GM23338 (cell line): ENCODE data around the gene RBMXL3. TPM values are rescaled to one million over a fixed set of nuclear protein-coding genes. Genes with fewer than 3 reads are reported as not detected.

Experiments
- ATAC-seq: fragments of 200-7000 bp; cut with Tn5 transposase; 3 replicates; pipeline ENCODE4 v1.9.1; 2020
- DNase-seq: peaks from one replicate; pipeline ENCODE4 v3.0.0-alpha.2; 2015; ENCODE audit warnings: low spot score
- H2AFZ ChIP-seq: fragments of 200-600 bp; sonication (generic); 2 replicates; pipeline ENCODE4 v1.8.0; 2016; ENCODE audit warnings: antibody characterized with exemption, mild to moderate bottlenecking, moderate library complexity
- H3F3A ChIP-seq: fragments of 200-600 bp; sonication (generic); replicated peaks from 2 replicates; pipeline ENCODE4 v1.8.0; 2017; ENCODE audit warnings: antibody characterized with exemption, mixed run types, low read depth
- H3K27ac ChIP-seq: fragments of 200-600 bp; sonication (generic); 2 replicates; pipeline ENCODE4 v1.6.1; 2016; ENCODE audit warnings: low read depth
- H3K27me3 ChIP-seq: fragments of 200-600 bp; sonication (generic); 2 replicates; pipeline ENCODE4 v1.8.0; 2016; ENCODE audit warnings: mild to moderate bottlenecking, mixed run types, moderate library complexity; ENCODE audit not compliant: insufficient read depth
- H3K36me3 ChIP-seq: fragments of 200-600 bp; sonication (generic); 2 replicates; pipeline ENCODE4 v1.8.0; 2016; ENCODE audit warnings: mild to moderate bottlenecking; ENCODE audit not compliant: insufficient read depth
- H3K4me1 ChIP-seq: fragments of 200-600 bp; sonication (generic); 2 replicates; pipeline ENCODE4 v1.8.0; 2016; ENCODE audit warnings: mild to moderate bottlenecking, moderate library complexity; ENCODE audit not compliant: insufficient read depth
- H3K4me2 ChIP-seq: fragments of 200-600 bp; sonication (generic); 2 replicates; pipeline ENCODE4 v1.7.1; 2017; ENCODE audit warnings: mixed run types
- H3K4me3 ChIP-seq: fragments of 200-600 bp; sonication (generic); 2 replicates; pipeline ENCODE4 v1.6.1; 2016; ENCODE audit warnings: mixed run types
- H3K79me2 ChIP-seq: fragments of 200-600 bp; sonication (generic); replicated peaks from 2 replicates; pipeline ENCODE4 v1.8.0; 2017; ENCODE audit warnings: mild to moderate bottlenecking; ENCODE audit not compliant: insufficient read depth
- H3K9me2 ChIP-seq: fragments of 200-600 bp; sonication (generic); 2 replicates; pipeline ENCODE4 v1.8.0; 2017; ENCODE audit not compliant: insufficient read depth
- H4K20me1 ChIP-seq: fragments of 200-600 bp; sonication (generic); replicated peaks from 2 replicates; pipeline ENCODE4 v1.8.0; 2017; ENCODE audit warnings: mild to moderate bottlenecking; ENCODE audit not compliant: insufficient read depth
- H3K27ac Mint-ChIP-seq: 2 replicates; pipeline ENCODE4 v1.8.0; 2020; ENCODE audit warnings: inconsistent platforms, mild to moderate bottlenecking, moderate library complexity, mixed read lengths
- H3K27me3 Mint-ChIP-seq: 3 replicates; pipeline ENCODE4 v1.8.0; 2022; ENCODE audit warnings: low read depth, mild to moderate bottlenecking, moderate library complexity, mixed read lengths, inconsistent platforms; ENCODE audit not compliant: insufficient read depth, poor library complexity
- H3K36me3 Mint-ChIP-seq: 3 replicates; pipeline ENCODE4 v1.8.0; 2021; ENCODE audit warnings: low read depth, mild to moderate bottlenecking, inconsistent platforms, moderate library complexity, mixed read lengths
- H3K4me1 Mint-ChIP-seq: 3 replicates; pipeline ENCODE4 v1.8.0; 2020; ENCODE audit warnings: mild to moderate bottlenecking, inconsistent platforms, mixed read lengths
- H3K4me3 Mint-ChIP-seq: 3 replicates; pipeline ENCODE4 v1.8.0; 2021; ENCODE audit warnings: moderate library complexity, mild to moderate bottlenecking, inconsistent platforms, mixed read lengths
- H3K9me3 Mint-ChIP-seq: 3 replicates; pipeline ENCODE4 v1.8.0; 2020; ENCODE audit warnings: moderate library complexity, mild to moderate bottlenecking, inconsistent platforms, mixed read lengths
- CREB1 ChIP-seq: fragments of 250-450 bp; sonication (Bioruptor Pico); IDR thresholded peaks from 2 replicates; pipeline ENCODE4 v1.5.0; 2020; ENCODE audit warnings: low read depth, mild to moderate bottlenecking, moderate library complexity
- EZH2 ChIP-seq: fragments of 200-600 bp; sonication (generic); IDR thresholded peaks from one replicate; pipeline ENCODE4 v1.8.0; 2017; ENCODE audit warnings: antibody characterized with exemption, mild to moderate bottlenecking, low read depth; ENCODE audit not compliant: unreplicated experiment
- EZH2phosphoT487 ChIP-seq: fragments of 200-600 bp; sonication (generic); IDR thresholded peaks from one replicate; pipeline ENCODE4 v1.8.1; 2018; ENCODE audit warnings: antibody characterized with exemption; ENCODE audit not compliant: unreplicated experiment
- NANOG ChIP-seq: IDR thresholded peaks from 2 replicates; pipeline ENCODE4 v1.6.1; 2016; ENCODE audit warnings: antibody characterized with exemption, borderline replicate concordance
- ZNF114 ChIP-seq: fragments of 250-450 bp; sonication (Bioruptor Pico); IDR thresholded peaks from 2 replicates; pipeline ENCODE4 v1.5.0; 2020; ENCODE audit warnings: mild to moderate bottlenecking, moderate library complexity
- ZNF331 ChIP-seq: fragments of 250-450 bp; sonication (Bioruptor Pico); IDR thresholded peaks from 2 replicates; pipeline ENCODE4 v1.5.0; 2020; ENCODE audit warnings: low read depth, mild to moderate bottlenecking, moderate library complexity
- ZNF462 ChIP-seq: fragments of 250-450 bp; sonication (Bioruptor Pico); IDR thresholded peaks from 2 replicates; pipeline ENCODE4 v1.5.0; 2020; ENCODE audit warnings: mild to moderate bottlenecking, moderate library complexity
- polyA plus RNA-seq: library from polyadenylated mRNA; unstranded; fragments of >200 nt; fragmentation: Nextera tagmentation; extraction: Ambion mirVana; gene quantifications from 2 replicates; pipeline ENCODE4 v1.2.1, GENCODE V29; 2016
- total RNA-seq: library from RNA; depleted of rRNA; stranded (reverse); fragments of >200 nt; shearing (Covaris generic); gene quantifications from 2 replicates; pipeline ENCODE4 v1.2.3, GENCODE V29; 2014
- TF ChIP-seq, protein P1 (sequence below): IDR thresholded peaks from 2 replicates; pipeline ENCODE4 v1.6.1; 2016; ENCODE audit warnings: antibody characterized with exemption

RBMXL3 gene
- total and polyA plus RNA-seq, 2 experiments from 2014 or later = not detected

DNA sequence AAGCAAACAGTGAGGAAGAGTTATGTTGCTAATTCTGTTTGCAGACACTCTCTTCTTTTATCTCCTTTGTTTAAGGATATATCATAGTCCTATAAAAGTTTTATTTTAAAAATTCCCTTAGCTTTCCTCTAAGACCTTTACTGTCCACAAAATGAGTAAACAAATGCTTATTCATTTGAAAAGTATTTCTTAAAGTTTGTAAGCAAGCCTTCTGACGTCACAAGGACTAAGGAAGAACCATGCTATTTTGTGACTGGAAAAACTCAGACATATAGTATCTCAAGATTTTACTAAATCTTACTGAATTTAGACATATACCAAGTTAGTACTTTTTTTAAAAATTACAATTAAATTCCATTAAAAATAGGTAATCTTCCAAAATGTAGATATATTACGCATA lies 5.2 kb upstream of the RBMXL3 start:
- no peaks in the 10 kb centered on the region for H3K27me3 ChIP-seq
- H3K9me2 ChIP-seq = no peaks in the 10 kb centered on the region
- H3F3A ChIP-seq = no peaks in the 10 kb centered on the region
- no peaks in the 10 kb centered on the region for H4K20me1 ChIP-seq
- Mint-ChIP-seq H3K9me3 (no peaks in the 10 kb centered on the region; the same call in 2 of the 3 replicates), H3K36me3 (no peaks in the 10 kb centered on the region), H3K27me3 (no peaks in the 10 kb centered on the region), H3K4me3 (no peak overlapping the region), H3K4me1 (peaks cover 3% of the 10 kb centered on the region; the same call in 2 of the 3 replicates), H3K27ac (no peak overlapping the region)
- no peak overlapping the region for H3K4me2 ChIP-seq
- H3K36me3 ChIP-seq = no peaks in the 10 kb centered on the region
- H3K4me1 ChIP-seq = no peaks in the 10 kb centered on the region
- no peaks in the 10 kb centered on the region for H3K79me2 ChIP-seq
- no peak overlapping the region for H3K4me3 ChIP-seq
- no peak for ATAC-seq
- H3K27ac ChIP-seq = no peak overlapping the region
- no peak for TF ChIP-seq ZNF462 (CRISPR knock-in tag)
- no peak for TF ChIP-seq ZNF331 (CRISPR knock-in tag)
- TF ChIP-seq, protein P1, sequence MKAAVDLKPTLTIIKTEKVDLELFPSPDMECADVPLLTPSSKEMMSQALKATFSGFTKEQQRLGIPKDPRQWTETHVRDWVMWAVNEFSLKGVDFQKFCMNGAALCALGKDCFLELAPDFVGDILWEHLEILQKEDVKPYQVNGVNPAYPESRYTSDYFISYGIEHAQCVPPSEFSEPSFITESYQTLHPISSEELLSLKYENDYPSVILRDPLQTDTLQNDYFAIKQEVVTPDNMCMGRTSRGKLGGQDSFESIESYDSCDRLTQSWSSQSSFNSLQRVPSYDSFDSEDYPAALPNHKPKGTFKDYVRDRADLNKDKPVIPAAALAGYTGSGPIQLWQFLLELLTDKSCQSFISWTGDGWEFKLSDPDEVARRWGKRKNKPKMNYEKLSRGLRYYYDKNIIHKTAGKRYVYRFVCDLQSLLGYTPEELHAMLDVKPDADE = no peak
- no peak for TF ChIP-seq NANOG
- no peak for TF ChIP-seq EZH2phosphoT487
- TF ChIP-seq EZH2 = no peak
- no peak for TF ChIP-seq CREB1
- TF ChIP-seq ZNF114 (CRISPR knock-in tag) = no peak
- H2AFZ ChIP-seq = no peak overlapping the region
- DNase-seq = no peak
